HL-60 (cell line): ENCODE measurements around the gene KRT17.

Source experiments
- DNase-seq, 2 experiments: peaks; one replicate each; pipeline ENCODE4 v3.0.0-alpha.2; 2010 to 2020; ENCODE audit warnings: low read depth in 1 of 2, low spot score in 1 of 2
- H3K27ac ChIP-seq: fragments of 250-450 bp; sonication (Bioruptor Pico); replicated peaks from 2 replicates; pipeline ENCODE4 v1.5.1; 2020; ENCODE audit warnings: mild to moderate bottlenecking, moderate library complexity
- H3K27me3 ChIP-seq: fragments of 250-450 bp; sonication (Bioruptor Pico); 2 replicates; pipeline ENCODE4 v1.5.1; 2021; ENCODE audit warnings: mild to moderate bottlenecking, moderate library complexity; ENCODE audit not compliant: insufficient read depth, poor library complexity, severe bottlenecking
- H3K4me3 ChIP-seq: replicated peaks from 2 replicates; pipeline ENCODE4 v1.5.1; 2011; ENCODE audit warnings: mild to moderate bottlenecking, control low read depth, low read length; ENCODE audit not compliant: insufficient read depth
- GABPA ChIP-seq: IDR thresholded peaks from 2 replicates; pipeline ENCODE4 v1.6.1; 2012; ENCODE audit warnings: low read depth
- POLR2AphosphoS5 ChIP-seq: IDR thresholded peaks from 2 replicates; pipeline ENCODE4 v1.6.1; 2012; ENCODE audit warnings: low read depth
- SPI1 ChIP-seq: IDR thresholded peaks from 2 replicates; pipeline ENCODE4 v1.6.1; 2012; ENCODE audit warnings: low read depth, mild to moderate bottlenecking, borderline replicate concordance
- TF ChIP-seq, protein P1 (sequence below): IDR thresholded peaks from one replicate; pipeline ENCODE4 v1.5.1; 2011; ENCODE audit warnings: low read length, control low read depth, inconsistent platforms; ENCODE audit not compliant: insufficient read depth
- TF ChIP-seq, protein P2 (sequence below): IDR thresholded peaks from 2 replicates; pipeline ENCODE4 v1.6.1; 2012; ENCODE audit warnings: low read depth; ENCODE audit not compliant: insufficient replicate concordance

Gene KRT17

DNA sequence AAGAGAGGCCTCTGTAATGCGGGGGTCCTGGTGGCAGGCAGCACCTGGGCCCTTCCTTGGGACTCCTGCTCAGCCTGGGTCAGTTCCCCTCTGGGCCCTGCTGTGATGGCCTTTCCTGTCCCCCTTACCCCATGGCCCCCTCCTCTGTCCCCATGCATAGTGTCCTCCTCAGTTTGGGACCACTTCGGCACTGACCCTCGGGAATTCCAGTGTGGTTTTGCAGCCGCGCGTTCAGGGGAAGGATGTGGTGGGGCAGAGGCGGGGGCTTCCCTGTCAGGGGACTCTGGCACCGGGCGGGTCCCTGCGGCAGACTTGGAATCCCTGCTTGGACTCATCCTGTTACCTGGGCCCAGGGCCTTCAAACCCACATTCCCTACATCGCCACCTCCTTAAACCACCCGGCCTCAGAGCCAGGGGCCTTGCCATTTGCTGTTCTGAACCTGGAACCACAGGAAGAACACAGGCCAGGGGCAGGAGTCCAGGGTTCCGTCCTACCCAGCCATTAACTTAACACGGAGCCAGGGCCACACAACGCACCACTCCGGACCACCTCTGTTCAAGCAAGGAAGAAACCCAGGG lies 32.9 kb upstream of the KRT17 start:
- Histone ChIP-seq H3K27ac (no peak overlapping the region), H3K4me3 (no peak overlapping the region), H3K27me3 (no peaks in the 10 kb centered on the region)
- no peak for TF ChIP-seq GABPA
- TF ChIP-seq SPI1 = no peak
- TF ChIP-seq, protein P1, sequence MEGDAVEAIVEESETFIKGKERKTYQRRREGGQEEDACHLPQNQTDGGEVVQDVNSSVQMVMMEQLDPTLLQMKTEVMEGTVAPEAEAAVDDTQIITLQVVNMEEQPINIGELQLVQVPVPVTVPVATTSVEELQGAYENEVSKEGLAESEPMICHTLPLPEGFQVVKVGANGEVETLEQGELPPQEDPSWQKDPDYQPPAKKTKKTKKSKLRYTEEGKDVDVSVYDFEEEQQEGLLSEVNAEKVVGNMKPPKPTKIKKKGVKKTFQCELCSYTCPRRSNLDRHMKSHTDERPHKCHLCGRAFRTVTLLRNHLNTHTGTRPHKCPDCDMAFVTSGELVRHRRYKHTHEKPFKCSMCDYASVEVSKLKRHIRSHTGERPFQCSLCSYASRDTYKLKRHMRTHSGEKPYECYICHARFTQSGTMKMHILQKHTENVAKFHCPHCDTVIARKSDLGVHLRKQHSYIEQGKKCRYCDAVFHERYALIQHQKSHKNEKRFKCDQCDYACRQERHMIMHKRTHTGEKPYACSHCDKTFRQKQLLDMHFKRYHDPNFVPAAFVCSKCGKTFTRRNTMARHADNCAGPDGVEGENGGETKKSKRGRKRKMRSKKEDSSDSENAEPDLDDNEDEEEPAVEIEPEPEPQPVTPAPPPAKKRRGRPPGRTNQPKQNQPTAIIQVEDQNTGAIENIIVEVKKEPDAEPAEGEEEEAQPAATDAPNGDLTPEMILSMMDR = no peak
- no peak for TF ChIP-seq POLR2AphosphoS5
- no peak for DNase-seq

DNA sequence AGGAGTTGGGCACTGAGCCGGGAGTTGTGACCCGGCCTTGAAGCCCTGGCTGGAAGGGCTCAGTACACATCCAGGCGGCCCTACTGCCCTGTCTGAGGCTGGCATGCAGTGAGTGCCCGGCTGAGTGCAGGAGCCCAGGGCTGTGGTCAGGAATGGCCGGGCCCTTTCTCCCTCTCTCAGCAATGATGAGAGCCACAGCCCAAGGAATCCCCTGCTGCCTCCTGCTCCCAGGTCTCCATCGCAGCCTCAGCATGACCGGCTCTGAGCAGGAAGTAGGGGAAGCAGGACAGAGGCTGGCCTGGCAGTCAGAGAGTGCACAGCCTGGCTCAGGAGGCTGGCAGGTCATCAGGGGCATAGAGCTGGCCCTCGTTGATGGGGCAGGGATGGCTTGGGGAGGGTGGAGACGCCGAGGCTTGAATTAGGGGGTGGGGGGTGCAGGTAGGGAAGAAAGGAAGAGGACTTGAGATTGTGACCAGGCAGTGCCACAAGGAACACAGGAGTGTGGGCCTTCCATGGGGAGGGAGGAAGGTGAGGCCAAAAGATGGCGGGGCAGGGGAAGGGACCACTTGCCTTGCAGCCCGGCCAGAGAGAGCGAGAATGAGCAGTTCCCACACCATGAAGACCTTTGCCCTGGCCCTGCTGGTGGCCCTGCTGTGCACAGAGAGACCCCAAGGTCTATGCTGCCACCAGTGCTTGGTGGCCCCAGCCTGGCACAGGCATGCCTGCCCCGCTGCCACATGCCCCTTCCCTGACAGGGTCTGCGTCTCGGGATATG lies 32.1 kb upstream of the KRT17 start:
- DNase-seq = no peak
- no peak for TF ChIP-seq GABPA
- TF ChIP-seq POLR2AphosphoS5 = no peak
- TF ChIP-seq, protein P2, sequence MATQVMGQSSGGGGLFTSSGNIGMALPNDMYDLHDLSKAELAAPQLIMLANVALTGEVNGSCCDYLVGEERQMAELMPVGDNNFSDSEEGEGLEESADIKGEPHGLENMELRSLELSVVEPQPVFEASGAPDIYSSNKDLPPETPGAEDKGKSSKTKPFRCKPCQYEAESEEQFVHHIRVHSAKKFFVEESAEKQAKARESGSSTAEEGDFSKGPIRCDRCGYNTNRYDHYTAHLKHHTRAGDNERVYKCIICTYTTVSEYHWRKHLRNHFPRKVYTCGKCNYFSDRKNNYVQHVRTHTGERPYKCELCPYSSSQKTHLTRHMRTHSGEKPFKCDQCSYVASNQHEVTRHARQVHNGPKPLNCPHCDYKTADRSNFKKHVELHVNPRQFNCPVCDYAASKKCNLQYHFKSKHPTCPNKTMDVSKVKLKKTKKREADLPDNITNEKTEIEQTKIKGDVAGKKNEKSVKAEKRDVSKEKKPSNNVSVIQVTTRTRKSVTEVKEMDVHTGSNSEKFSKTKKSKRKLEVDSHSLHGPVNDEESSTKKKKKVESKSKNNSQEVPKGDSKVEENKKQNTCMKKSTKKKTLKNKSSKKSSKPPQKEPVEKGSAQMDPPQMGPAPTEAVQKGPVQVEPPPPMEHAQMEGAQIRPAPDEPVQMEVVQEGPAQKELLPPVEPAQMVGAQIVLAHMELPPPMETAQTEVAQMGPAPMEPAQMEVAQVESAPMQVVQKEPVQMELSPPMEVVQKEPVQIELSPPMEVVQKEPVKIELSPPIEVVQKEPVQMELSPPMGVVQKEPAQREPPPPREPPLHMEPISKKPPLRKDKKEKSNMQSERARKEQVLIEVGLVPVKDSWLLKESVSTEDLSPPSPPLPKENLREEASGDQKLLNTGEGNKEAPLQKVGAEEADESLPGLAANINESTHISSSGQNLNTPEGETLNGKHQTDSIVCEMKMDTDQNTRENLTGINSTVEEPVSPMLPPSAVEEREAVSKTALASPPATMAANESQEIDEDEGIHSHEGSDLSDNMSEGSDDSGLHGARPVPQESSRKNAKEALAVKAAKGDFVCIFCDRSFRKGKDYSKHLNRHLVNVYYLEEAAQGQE = no peak
- TF ChIP-seq SPI1 = no peak
- TF ChIP-seq, protein P1 = no peak
- Histone ChIP-seq H3K4me3 (no peak overlapping the region), H3K27ac (no peak overlapping the region), H3K27me3 (no peaks in the 10 kb centered on the region)

DNA sequence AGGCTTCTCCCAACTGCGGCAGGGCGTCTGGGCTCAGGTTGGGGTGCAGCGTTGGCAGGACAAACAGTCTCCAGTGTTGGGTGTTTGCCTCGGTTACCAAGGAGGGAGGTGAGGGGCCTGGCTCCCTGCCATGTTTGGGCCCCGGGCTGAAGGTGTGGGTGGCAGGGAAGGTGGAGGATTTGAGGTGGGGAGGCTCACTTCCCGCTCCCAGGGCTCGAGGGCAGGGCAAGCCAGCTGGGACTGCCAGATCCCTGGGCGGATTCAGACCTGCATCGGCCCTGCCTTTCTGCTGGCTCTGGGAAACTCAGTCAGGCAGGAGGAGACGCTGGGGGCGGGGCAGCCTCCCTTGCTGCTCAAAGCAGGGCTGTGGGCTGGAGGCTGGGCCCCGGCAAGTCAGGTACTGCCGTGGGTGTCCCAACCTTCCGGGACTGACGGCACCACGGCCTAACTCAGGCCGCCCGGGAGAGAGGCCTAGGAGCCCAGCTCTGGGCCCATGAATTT lies 31.3 kb upstream of the KRT17 start:
- DNase-seq = no peak
- TF ChIP-seq, protein P1 = no peak
- no peak for TF ChIP-seq SPI1
- TF ChIP-seq, protein P2 = no peak
- TF ChIP-seq GABPA = no peak
- TF ChIP-seq POLR2AphosphoS5 = no peak
- H3K27ac ChIP-seq = no peak overlapping the region
- no peak overlapping the region for H3K4me3 ChIP-seq
- H3K27me3 ChIP-seq = no peaks in the 10 kb centered on the region
